ENCODE results near the gene POU3F3.

Gene POU3F3

DNA sequence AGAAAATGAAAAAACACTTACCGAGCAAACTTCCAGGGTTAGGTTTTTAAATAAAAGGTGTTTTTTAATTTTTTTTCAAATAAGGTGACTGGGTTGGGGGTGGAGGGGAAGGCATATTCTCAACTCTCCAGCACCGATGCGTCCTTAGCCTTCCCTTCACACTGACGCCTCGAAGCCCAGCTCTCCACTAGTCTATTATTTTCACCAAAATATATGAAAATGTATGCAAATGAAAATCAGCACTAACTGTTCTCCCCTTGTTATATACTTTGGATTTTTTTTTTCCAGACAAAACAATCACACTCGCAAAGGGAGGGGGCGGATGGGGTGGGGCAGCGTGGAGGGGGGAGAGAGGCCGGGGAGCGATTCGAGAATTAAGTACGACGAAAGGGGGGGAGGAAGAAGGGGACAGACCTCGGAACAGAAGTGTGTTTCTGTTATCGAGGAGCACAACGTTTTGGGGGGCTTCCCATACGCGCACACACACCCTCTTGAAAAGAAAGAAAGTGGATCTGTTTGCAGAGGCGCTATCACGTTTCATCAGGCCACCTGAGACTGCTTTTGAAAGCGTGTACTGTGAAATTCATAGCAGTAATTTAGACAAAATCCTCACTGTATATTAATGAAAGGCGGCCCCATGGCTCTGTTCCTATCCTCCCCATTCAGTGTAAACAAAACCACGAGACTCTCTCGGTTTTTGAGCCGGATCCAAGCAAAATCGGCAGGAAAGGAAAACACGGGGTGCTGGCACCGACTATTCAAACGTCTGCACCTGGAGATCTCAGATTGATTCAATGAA is 2.4 kb upstream of the POU3F3 start:
- no peak for DNase-seq
- TF ChIP-seq POLR2A (IDR thresholded peaks at IDR 0.05; ENCODE audit: low read length) (no peak), GATA1 (IDR thresholded peaks at IDR 0.05; ENCODE audit: low read depth, low read length) (no peak)

DNA sequence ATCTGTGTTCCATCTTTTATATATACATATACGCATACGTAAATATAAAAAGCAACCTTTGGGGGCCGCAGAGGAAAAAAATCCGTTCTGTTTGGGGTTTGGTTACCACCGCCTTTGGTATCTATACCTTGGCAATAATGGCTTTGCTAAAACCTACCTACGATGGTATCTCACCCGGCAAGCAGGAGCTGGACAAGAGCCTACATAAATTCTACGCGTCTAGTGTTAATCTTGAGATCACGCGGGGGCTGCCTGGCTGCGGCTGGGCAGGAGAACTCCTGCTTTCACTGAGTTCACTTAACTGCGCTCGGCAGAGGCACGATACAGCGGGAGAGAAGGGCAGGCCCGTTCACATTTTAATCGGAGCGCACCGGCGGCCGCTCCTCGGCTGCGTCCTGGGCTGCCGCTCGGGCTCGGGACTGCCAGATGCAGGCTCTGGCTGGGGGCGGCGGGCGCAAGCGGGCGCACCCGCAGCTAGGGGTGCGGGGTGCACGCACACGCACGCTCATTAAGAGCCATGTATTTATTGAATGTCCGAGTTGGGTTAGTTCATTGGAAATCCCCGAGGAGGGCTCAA is 1.7 kb upstream of the POU3F3 start:
- TF ChIP-seq GATA1 (IDR thresholded peaks at IDR 0.05; ENCODE audit: low read depth, low read length): no peak
- no peak for TF ChIP-seq POLR2A (IDR thresholded peaks at IDR 0.05; ENCODE audit: low read length)
- DNase-seq: no peak

DNA sequence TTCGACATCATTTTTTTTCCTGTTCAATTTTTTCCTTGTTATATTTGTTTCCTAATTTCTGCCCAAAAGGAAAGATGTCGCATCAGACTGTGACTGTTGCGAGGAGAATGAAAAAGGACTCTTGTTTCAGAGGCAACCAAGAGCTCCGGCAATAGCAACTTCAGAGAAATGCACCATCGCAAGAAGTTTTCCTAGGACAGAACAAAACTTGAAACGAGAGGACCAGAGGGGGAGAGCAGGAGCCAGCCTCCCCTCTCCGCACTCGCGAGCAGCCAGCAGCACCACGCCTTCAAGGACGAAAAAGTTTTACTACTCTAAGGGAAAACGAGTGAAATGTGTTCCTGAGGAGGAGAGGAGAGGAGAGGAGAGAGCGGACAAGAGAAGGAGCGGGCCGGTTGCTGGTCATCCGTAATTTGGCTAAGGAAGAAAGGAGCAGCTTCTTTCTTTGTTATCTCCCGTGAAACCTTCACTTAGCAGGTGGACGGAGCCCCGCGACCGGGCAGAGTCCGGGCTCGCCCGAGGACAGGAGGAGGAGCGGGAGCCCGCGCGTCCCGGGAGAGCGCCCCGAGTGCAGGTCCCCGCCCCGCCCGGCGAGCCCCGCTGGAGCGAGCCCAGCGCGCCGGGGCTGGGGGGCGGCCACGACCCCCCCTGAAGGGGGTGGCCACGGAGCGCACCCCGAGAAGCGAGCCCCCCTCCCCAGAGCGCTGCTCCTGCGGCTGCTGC is 744 bp downstream of the POU3F3 start:
- DNase-seq: peak in 1 of 2 experiments; percentile 4
- no peak for TF ChIP-seq GATA1 (IDR thresholded peaks at IDR 0.05; ENCODE audit: low read depth, low read length)
- no peak for TF ChIP-seq POLR2A (IDR thresholded peaks at IDR 0.05; ENCODE audit: low read length)

DNA sequence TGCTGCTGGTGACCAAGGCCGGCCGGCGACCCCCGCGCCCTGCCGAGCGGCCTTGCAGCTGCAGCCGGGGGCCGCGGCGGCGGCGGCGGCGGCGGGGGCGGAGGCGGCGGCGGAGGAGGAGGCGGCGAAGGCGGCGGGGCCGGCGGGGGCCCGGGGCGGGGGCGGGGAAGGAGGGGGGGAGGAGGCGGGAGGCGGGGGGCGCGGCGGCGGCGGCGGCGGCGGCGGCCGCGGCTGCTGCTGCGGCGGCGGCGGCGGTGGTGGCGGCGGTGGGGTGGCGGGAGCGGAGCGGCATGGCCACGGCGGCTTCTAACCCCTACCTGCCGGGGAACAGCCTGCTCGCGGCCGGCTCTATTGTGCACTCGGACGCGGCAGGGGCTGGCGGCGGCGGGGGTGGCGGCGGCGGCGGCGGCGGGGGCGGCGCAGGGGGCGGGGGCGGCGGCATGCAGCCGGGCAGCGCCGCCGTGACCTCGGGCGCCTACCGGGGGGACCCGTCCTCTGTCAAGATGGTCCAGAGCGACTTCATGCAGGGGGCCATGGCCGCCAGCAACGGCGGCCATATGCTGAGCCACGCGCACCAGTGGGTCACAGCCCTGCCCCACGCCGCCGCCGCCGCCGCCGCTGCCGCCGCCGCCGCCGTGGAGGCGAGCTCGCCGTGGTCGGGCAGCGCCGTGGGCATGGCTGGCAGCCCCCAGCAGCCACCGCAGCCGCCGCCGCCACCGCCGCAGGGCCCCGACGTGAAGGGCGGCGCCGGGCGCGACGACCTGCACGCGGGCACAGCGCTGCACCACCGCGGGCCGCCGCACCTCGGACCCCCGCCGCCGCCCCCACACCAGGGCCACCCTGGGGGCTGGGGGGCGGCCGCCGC is 1.5 kb downstream of the POU3F3 start:
- DNase-seq: peak in 1 of 2 experiments; percentile 4
- TF ChIP-seq POLR2A (IDR thresholded peaks at IDR 0.05; ENCODE audit: low read length) (no peak), GATA1 (IDR thresholded peaks at IDR 0.05; ENCODE audit: low read depth, low read length) (no peak)

DNA sequence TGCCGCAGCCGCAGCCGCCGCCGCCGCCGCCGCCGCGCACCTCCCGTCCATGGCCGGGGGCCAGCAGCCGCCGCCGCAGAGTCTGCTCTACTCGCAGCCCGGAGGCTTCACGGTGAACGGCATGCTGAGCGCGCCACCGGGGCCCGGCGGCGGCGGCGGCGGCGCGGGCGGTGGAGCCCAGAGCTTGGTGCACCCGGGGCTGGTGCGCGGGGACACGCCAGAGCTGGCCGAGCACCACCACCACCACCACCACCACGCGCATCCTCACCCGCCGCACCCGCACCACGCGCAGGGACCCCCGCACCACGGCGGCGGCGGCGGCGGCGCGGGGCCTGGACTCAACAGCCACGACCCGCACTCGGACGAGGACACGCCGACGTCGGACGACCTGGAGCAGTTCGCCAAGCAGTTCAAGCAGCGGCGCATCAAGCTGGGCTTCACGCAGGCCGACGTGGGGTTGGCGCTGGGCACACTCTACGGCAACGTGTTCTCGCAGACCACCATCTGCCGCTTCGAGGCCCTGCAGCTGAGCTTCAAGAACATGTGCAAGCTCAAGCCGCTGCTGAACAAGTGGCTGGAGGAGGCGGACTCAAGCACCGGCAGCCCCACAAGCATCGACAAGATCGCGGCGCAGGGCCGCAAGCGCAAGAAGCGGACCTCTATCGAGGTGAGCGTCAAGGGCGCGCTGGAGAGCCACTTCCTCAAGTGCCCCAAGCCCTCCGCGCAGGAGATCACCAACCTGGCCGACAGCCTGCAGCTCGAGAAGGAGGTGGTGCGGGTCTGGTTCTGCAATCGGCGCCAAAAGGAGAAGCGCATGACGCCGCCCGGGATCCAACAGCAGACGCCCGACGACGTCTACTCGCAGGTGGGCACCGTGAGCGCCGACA is 2.4 kb downstream of the POU3F3 start:
- TF ChIP-seq GATA1 (IDR thresholded peaks at IDR 0.05; ENCODE audit: low read depth, low read length) (no peak), POLR2A (IDR thresholded peaks at IDR 0.05; ENCODE audit: low read length) (no peak)
- peak; percentile 15 to 25 for DNase-seq

DNA sequence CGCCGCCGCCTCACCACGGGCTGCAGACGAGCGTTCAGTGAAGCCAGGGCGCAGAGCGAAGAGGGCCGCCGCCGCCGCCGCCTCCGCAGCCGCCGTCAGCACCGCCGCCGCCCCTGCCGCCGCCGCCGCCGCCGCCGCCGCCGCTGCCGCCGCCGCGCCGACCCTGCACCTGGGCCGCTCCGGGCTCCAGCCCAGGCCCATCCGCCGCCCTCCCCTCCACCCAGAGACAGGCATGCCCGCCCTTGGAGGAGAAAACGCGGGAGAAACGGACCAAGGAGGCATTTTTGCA is 3.0 kb downstream of the POU3F3 start:
- TF ChIP-seq GATA1 (IDR thresholded peaks at IDR 0.05; ENCODE audit: low read depth, low read length): no peak
- TF ChIP-seq POLR2A (IDR thresholded peaks at IDR 0.05; ENCODE audit: low read length): no peak
- no peak for DNase-seq

DNA sequence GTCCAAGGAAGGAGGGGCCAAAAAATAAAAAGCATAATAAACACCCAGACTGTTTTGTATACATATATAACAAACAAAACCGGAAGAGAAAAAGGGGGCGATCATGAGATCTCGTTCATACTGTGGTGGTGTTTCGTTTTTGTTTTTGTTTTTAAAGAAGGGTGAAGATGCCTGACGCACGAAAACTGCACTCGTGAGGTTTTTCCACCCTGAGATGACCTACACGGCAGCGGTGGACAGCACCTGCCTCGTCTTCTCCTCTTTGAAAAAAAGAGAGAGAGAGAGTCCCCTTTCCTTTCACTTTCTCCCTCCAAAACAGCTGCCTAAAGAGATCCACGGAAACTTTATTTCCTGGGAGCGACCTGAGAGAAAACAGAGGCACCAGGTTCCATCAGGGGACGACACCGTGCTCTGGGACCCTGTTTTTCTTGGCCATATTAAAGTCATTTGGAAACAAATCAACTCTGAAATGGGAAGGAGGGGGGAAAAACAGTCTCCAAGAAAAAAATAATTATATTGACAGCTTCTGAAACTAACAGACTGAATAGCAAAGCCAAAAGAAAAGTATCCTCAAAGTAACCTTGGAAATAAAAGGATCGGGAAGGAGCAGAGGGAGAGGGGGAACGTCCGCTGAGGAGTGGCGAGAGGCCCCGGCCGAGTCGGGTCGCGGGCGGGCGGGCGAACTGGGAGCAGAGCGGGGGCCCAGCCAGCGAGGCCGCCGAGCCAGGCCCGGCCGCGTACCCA is 3.5 kb downstream of the POU3F3 start:
- no peak for DNase-seq
- no peak for TF ChIP-seq GATA1 (IDR thresholded peaks at IDR 0.05; ENCODE audit: low read depth, low read length)
- TF ChIP-seq POLR2A (IDR thresholded peaks at IDR 0.05; ENCODE audit: low read length): no peak

DNA sequence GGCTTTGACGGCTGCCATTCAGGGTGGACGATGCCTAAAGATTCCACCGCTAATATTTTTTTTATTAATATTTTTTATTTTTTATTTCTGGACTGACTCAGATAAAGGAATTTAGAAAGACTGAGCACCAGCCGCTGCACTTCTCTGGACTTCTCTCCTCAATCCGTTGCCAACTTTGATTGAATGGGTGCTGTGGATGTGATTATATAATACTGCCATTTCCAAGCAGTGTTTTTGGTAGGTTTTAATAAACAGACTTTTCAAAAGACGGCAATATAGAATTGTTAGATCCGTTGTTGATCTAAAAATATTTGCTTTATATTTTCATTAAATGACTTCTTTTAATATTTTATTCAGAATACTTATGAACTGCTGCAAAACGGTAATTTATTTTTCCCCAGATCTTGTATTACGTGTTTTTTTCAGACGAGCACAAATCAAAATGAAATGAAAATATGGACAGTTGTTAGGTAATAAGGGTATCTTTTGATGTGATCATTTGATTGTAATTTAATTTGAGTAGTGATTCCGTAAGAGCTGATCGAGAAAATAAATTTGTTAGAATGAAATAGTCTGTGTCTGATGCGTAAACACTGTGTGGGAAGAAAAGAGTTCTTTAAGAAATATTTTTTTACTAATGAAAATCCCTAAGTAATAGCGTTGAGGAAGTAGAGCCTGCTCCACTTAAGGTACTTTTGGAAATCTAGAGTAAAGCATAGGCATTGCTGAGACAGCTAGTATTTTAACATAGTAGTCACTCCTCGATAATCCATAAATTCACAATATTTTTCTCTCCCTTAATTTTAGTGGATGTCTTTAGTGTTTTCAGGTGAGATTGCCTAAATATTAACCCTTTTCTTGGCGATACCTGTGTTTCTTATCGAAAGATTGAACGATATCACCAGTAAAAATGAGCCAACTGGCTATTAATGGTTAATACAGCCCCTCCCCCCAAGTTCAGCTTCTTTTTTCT is 4.4 kb downstream of the POU3F3 start:
- TF ChIP-seq POLR2A (IDR thresholded peaks at IDR 0.05; ENCODE audit: low read length) (no peak), GATA1 (IDR thresholded peaks at IDR 0.05; ENCODE audit: low read depth, low read length) (no peak)
- no peak for DNase-seq

DNA sequence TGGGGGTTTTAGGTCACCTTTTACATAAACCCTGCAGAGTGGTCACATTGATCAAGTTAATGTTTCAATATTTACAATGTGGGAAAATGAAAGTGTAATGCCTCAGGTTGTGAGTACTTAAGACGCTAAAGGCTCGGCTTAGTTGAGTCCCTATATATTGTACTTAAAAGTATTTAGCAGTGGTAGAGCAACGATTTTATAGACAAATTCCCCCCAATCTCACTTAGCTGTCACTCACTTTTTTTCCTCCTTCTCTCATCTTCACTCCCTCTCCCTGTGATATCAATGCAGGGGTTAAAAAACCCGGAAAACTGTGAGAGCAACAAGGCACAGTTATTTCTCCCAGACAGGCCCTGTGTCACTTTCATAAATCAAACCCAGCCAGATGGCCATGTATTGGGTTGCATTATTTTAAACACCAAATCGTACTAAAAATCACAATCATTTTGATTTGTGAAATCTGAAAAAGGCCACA is 5.4 kb downstream of the POU3F3 start:
- DNase-seq: no peak
- no peak for TF ChIP-seq POLR2A (IDR thresholded peaks at IDR 0.05; ENCODE audit: low read length)
- TF ChIP-seq GATA1 (IDR thresholded peaks at IDR 0.05; ENCODE audit: low read depth, low read length): no peak

DNA sequence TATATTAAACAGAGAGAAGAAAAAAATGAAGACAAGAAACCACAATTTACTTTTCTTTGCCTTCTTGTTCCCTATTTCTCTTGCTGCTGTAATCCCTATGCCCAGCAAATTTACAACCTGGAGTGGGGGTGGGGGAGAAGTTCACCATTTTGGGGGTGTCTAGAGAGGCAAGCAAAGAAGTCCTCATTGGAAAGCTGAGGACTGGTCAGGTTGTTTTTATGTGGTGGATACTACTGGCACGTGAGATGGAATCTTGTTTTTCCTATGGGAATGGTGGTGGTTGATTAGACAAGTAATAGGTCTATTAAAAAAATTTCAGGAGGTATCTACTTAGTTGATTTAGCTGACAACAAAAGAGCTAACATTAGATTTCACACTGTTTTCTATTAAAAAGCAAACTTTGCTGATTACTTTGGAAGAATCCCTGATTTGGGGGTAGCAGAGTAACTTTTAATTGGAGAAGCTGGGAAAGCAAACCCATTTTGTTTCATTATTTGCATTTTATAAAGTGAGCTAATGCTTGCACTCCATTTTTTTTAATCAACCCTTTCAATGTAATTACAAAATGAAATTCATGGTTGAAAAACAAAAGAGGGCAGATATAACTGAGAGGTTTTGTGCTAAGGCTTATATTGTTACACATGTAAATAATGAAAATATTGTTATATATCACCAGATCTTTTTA is 6.0 kb downstream of the POU3F3 start:
- no peak for DNase-seq
- TF ChIP-seq POLR2A (IDR thresholded peaks at IDR 0.05; ENCODE audit: low read length) (no peak), GATA1 (IDR thresholded peaks at IDR 0.05; ENCODE audit: low read depth, low read length) (no peak)

DNA sequence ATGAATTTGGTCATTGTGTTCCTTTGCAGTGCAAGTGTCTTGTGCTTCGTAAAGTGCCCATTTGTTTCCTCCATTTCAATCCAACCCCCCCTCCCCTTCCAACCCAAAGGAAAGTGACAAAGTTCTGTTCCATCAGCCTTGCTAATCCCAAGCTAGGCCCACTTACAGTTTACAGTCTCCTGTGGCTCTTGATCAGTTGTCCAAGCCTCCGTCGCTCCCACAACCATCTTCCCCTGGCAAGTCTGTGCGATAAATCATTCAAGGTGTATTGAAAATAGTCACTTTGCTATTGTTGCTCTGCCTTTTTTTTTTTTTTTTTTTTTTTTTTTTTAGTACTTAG is 6.5 kb downstream of the POU3F3 start:
- TF ChIP-seq GATA1 (IDR thresholded peaks at IDR 0.05; ENCODE audit: low read depth, low read length): no peak
- no peak for TF ChIP-seq POLR2A (IDR thresholded peaks at IDR 0.05; ENCODE audit: low read length)
- no peak for DNase-seq

Data from erythroblast (primary cell).